Neural crest cell (in vitro differentiated cells): ENCODE measurements around the gene UBE3C. TPM values are rescaled to one million over a fixed set of nuclear protein-coding genes. Genes with fewer than 3 reads are reported as not detected.
A peak's percentile ranks its signal among the peaks of the same experiment; 100 is the strongest.

Experiments used
- DNase-seq: peaks from one replicate; pipeline ENCODE4 v3.0.0; 2021; ENCODE audit warnings: low read depth, mixed read lengths, low spot score
- H3K27ac Mint-ChIP-seq: one replicate; pipeline ENCODE4 v1.8.0; 2021; ENCODE audit warnings: mild to moderate bottlenecking, mixed read lengths; ENCODE audit not compliant: unreplicated experiment
- H3K27me3 Mint-ChIP-seq: 2 replicates; pipeline ENCODE4 v1.8.0; 2021; ENCODE audit warnings: low read depth, mild to moderate bottlenecking, mixed read lengths
- H3K36me3 Mint-ChIP-seq: 2 replicates; pipeline ENCODE4 v1.8.0; 2021; ENCODE audit warnings: low read depth, mild to moderate bottlenecking, mixed read lengths
- H3K4me1 Mint-ChIP-seq: 2 replicates; pipeline ENCODE4 v1.8.0; 2021; ENCODE audit warnings: mixed read lengths
- H3K4me3 Mint-ChIP-seq: one replicate; pipeline ENCODE4 v1.8.0; 2021; ENCODE audit warnings: mild to moderate bottlenecking, mixed read lengths
- H3K9me3 Mint-ChIP-seq: 2 replicates; pipeline ENCODE4 v1.8.0; 2021; ENCODE audit warnings: mixed read lengths
- CTCF ChIP-seq: fragments of 200-600 bp; sonication (generic); conservative IDR thresholded peaks from 2 replicates; pipeline ENCODE4 v1.5.0; 2021; ENCODE audit warnings: antibody characterized with exemption, mild to moderate bottlenecking
- total RNA-seq: library from RNA; stranded (reverse); gene quantifications from 2 replicates; pipeline ENCODE4 v1.2.1, GENCODE V29; 2021

The UBE3C gene
- total RNA-seq, 1 donor from 2014 or later: 46.8 TPM

- Mint-ChIP-seq H3K27me3 (no peaks in the 10 kb centered on the region), H3K9me3 (no peaks in the 10 kb centered on the region), H3K27ac (peak overlapping the region; percentile 59), H3K36me3 (peaks cover 8% of the 10 kb centered on the region), H3K4me3 (no peak overlapping the region), H3K4me1 (no peaks in the 10 kb centered on the region)
- DNase-seq: no peak
- no peak for TF ChIP-seq CTCF
Measured at GRCh38 chr7:157269341-157270059, 130.8 kb downstream of the UBE3C start.

- Mint-ChIP-seq H3K27me3 (no peaks in the 10 kb centered on the region), H3K27ac (peak overlapping the region; percentile 59), H3K4me1 (no peaks in the 10 kb centered on the region), H3K9me3 (no peaks in the 10 kb centered on the region), H3K36me3 (peaks cover 5% of the 10 kb centered on the region), H3K4me3 (no peak overlapping the region)
- no peak for TF ChIP-seq CTCF
- no peak for DNase-seq
Measured at GRCh38 chr7:157270060-157270444, 131.3 kb downstream of the UBE3C start.

GRCh38 chr7:157271315-157271990 is 132.7 kb downstream of the UBE3C start:
- H3K4me1 Mint-ChIP-seq: no peaks in the 10 kb centered on the region
- no peaks in the 10 kb centered on the region for H3K27me3 Mint-ChIP-seq
- DNase-seq: no peak
- H3K4me3 Mint-ChIP-seq: no peak overlapping the region
- no peak for TF ChIP-seq CTCF
- peaks cover 2% of the 10 kb centered on the region for H3K36me3 Mint-ChIP-seq
- no peak overlapping the region for H3K27ac Mint-ChIP-seq
- no peaks in the 10 kb centered on the region for H3K9me3 Mint-ChIP-seq

GRCh38 chr7:157271991-157272324 is 133.2 kb downstream of the UBE3C start:
- Mint-ChIP-seq H3K9me3 (no peaks in the 10 kb centered on the region), H3K27me3 (no peaks in the 10 kb centered on the region), H3K4me3 (no peak overlapping the region), H3K4me1 (no peaks in the 10 kb centered on the region), H3K36me3 (peaks cover 2% of the 10 kb centered on the region), H3K27ac (no peak overlapping the region)
- DNase-seq: no peak
- no peak for TF ChIP-seq CTCF

GRCh38 chr7:157272351-157273207 is 133.9 kb downstream of the UBE3C start:
- Mint-ChIP-seq H3K27me3 (no peaks in the 10 kb centered on the region), H3K4me3 (peak overlapping the region; percentile 1), H3K27ac (no peak overlapping the region), H3K9me3 (no peaks in the 10 kb centered on the region), H3K4me1 (no peaks in the 10 kb centered on the region), H3K36me3 (peaks cover 2% of the 10 kb centered on the region)
- DNase-seq: no peak
- TF ChIP-seq CTCF: no peak
